AG04449 (cell line): Measurements from ENCODE around the gene TTLL5.

Source experiments
- CTCF ChIA-PET: fragments of 350-600 bp; formaldehyde crosslinking; extraction: SDS; loops from one replicate; lab custom pipeline; 2021; ENCODE audit warnings: antibody characterized with exemption; lab: Yijun Ruan, JAX
- POLR2A ChIA-PET: fragments of 400-600, 350-600 bp; formaldehyde crosslinking; extraction: SDS; loops from one replicate; lab custom pipeline; 2020; ENCODE audit warnings: antibody characterized with exemption, inconsistent platforms; lab: Yijun Ruan, JAX
- DNase-seq: peaks from one replicate; pipeline ENCODE4 v3.0.0-alpha.2; 2010; ENCODE audit warnings: low read depth, low spot score
- H3K4me3 ChIP-seq: 2 replicates; pipeline ENCODE4 v1.5.1; 2011; ENCODE audit warnings: low read depth, mild to moderate bottlenecking, control low read depth, low read length
- TF ChIP-seq, protein P1 (sequence below): IDR thresholded peaks from one replicate; pipeline ENCODE4 v1.5.1; 2011; ENCODE audit warnings: mild to moderate bottlenecking, moderate library complexity, low read length, control low read depth, inconsistent platforms; ENCODE audit not compliant: insufficient read depth; ENCODE audit errors: missing control alignments

The TTLL5 gene

DNA sequence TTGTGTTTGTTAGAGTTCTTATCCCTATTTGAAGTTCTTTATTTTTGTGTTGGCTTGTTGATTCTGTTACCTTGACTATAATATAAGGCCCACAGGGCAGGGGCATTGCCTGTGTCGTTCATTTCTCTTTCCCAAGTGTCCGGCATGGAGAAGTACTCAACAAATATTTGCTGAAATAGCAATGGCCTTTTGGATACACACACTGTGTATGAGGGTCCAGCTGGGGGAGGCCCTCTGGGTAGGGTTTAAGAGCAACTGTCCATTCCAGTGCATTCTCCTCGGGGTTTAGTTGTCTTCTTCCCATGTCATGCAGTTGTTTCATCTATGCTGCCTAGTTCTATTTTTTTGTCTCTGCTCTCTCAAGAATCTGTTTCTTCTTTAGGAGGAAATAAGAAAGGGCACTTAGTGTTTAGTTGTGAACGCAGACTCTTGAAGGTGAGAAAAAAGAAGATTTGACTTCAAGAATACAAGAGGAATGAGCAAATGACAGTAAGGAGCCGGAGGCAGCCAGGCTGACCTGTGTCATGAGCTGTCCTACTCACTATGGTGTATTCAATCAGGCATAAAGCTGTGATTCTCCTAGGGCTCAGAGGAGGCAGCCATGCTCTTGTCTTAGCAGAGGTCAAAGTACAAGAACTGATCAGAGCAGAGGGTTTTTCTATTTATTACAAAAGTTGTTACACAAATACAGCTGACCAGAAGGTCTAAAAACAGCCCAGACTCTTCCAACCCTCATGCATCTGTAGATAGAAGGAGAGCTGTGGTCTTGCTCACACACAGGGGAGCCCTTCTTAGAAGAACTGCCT is 10.6 kb upstream of the TTLL5 start:
- POLR2A ChIA-PET: no interaction called here
- CTCF ChIA-PET: interaction anchor here (1.1 to 17.3 kb wide), 10 partner anchors 6 to 329 kb away, joined by 3 to 896 read pairs (median 6); partner anchors contain the start of genes ERG28, FLVCR2 and TTLL5
- no peak for DNase-seq
- TF ChIP-seq, protein P1, sequence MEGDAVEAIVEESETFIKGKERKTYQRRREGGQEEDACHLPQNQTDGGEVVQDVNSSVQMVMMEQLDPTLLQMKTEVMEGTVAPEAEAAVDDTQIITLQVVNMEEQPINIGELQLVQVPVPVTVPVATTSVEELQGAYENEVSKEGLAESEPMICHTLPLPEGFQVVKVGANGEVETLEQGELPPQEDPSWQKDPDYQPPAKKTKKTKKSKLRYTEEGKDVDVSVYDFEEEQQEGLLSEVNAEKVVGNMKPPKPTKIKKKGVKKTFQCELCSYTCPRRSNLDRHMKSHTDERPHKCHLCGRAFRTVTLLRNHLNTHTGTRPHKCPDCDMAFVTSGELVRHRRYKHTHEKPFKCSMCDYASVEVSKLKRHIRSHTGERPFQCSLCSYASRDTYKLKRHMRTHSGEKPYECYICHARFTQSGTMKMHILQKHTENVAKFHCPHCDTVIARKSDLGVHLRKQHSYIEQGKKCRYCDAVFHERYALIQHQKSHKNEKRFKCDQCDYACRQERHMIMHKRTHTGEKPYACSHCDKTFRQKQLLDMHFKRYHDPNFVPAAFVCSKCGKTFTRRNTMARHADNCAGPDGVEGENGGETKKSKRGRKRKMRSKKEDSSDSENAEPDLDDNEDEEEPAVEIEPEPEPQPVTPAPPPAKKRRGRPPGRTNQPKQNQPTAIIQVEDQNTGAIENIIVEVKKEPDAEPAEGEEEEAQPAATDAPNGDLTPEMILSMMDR: no peak
- H3K4me3 ChIP-seq: no peak overlapping the region

DNA sequence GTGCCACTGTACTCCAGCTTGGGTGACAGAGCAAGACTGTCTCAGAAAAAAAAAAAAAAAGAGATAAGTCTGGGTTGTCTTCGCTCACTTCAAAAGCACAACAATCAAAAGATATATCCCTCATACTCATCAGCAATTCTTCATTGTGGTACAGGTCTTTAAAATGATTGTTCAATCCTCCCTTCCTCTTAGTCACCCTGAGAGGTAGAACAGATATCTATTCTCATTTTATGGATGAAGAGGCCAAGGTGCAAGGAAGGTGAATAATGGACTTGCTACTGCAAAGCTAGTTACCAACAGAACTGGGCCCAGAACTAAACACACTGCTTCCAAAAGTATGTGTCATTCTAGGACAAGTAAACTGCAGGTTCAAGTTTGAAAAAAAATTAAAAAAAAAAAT is 7.5 kb upstream of the TTLL5 start:
- H3K4me3 ChIP-seq: no peak overlapping the region
- no peak for DNase-seq
- POLR2A ChIA-PET: interaction anchor here (1.1 kb wide), 1 partner anchor 76 kb away, joined by 3 read pairs; no protein-coding TSS in a partner anchor
- CTCF ChIA-PET: interaction anchor here (0.6 to 17.3 kb wide), 49 partner anchors 6 to 602 kb away, joined by 3 to 896 read pairs (median 4); partner anchors contain the start of genes FLVCR2 and MLH3
- TF ChIP-seq, protein P1: no peak

DNA sequence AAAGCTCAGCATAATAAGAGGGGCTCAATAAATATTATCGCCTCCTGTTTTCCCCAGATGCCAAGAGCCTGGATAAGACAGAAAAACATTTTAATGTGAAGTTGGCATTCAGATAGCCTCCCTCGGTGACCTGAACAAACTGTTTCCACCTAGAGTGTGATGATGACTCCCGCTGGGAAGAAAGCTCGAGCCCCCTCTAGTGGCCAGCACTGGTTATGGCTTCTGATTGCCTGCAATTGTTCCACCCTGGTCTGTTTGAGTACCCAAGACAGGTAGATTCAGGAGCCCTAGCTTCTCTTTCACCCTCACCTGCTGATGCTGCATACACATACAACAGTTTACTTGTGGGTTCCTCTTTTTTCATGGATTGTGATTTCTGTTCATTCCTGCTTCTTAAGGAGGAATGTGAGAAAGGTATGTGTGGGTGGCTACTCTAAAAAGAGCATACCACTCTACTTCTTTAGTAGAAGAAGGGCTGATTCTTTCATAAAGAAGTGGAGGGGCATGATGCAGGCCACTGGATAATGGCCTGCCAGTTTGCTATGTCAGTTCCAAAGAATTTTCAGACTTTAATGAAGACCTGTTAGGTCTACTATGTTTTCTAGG is 6.8 kb upstream of the TTLL5 start:
- no peak for DNase-seq
- ChIA-PET CTCF (interaction anchor here (0.6 to 17.3 kb wide), 54 partner anchors 7 to 603 kb away, joined by 3 to 896 read pairs (median 4); partner anchors contain the start of genes FLVCR2 and MLH3), POLR2A (interaction anchor here (0.7 to 1.1 kb wide), 2 partner anchors 76 to 77 kb away, joined by 3 to 6 read pairs; no protein-coding TSS in a partner anchor)
- H3K4me3 ChIP-seq: no peak overlapping the region
- TF ChIP-seq, protein P1: peak; percentile 92

DNA sequence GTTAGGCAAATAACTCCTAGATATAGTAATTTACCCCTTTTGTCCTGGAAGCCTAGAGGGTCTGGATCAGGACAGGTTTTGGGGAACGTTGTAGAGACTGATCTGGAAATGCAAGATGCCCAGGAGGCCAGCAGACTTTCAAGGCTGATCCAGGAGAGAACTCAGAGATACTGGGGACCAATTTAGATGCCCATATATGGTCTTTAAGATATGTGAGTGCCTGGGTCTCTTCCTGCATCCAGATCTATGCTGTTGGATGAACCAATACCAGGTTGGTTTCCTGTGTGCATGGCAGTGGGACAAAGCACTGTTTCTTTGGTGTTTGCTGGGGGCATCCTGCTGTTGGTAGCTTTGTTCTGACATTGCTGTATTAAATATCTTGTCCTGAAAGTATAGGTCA is 5.8 kb upstream of the TTLL5 start:
- TF ChIP-seq, protein P1: no peak
- ChIA-PET CTCF (interaction anchor here (0.6 to 17.3 kb wide), 26 partner anchors 8 to 349 kb away, joined by 3 to 896 read pairs (median 7); partner anchors contain the start of gene FLVCR2), POLR2A (interaction anchor here (0.7 kb wide), 1 partner anchor 78 kb away, joined by 6 read pairs; no protein-coding TSS in a partner anchor)
- H3K4me3 ChIP-seq: no peak overlapping the region
- DNase-seq: no peak

DNA sequence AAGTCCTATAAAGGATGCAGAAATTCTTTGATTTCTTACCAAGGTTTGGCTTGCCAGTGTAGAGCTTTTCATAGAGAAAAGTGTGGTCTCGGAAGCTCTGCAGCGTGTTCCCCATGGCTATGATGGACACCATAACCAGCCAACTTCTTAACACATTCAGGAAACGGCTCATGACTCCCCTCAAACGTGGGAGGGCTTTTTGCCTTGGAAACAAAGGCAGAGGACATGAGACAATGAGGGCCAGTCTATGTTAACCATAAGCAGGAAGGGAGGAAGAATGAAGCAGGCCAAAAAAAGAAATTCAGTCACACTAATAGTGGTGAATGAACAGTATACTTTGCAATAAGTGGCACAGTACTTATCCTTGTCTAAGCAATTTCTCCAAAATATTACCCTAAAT is 3.7 kb upstream of the TTLL5 start:
- no peak overlapping the region for H3K4me3 ChIP-seq
- CTCF ChIA-PET: interaction anchor here (1.1 to 17.3 kb wide), 6 partner anchors 9 to 96 kb away, joined by 3 to 896 read pairs (median 29); partner anchors contain the start of gene FLVCR2
- no peak for DNase-seq
- TF ChIP-seq, protein P1: no peak
- POLR2A ChIA-PET: no interaction called here

DNA sequence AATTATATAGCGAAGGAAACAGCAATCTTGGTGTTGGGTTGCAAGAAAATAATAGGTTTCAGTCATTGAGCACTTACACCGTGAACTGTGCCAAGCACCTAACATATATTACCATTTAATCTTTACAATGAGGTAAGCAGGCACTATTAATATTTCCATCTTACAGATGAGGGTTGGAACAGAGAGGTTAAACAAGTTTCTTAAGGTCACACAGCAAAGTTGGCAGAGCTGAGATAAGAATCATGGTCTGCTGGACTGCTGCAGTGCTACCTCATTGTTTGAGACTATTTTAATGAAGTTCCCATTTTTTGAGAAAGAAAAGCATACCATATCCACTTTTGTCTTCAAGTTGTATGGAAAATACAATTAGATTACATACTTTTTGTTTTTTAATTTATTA is 2.1 kb upstream of the TTLL5 start:
- no peak overlapping the region for H3K4me3 ChIP-seq
- ChIA-PET CTCF (interaction anchor here (2.6 to 17.3 kb wide), 3 partner anchors 11 to 98 kb away, joined by 9 to 896 read pairs (median 53); partner anchors contain the start of gene FLVCR2), POLR2A (no interaction called here)
- TF ChIP-seq, protein P1: no peak
- no peak for DNase-seq
